Right lobe of liver (tissue), 6 donors: ENCODE results near the gene KRTAP10-10. TPM values are rescaled to one million over a fixed set of nuclear protein-coding genes. Genes with fewer than 3 reads are reported as not detected.

ENCODE experiments used
- ATAC-seq, 4 donors: fragments of 200-7000 bp; cut with Tn5 transposase; one replicate each; pipeline ENCODE4 v1.9.1; 2020; ENCODE audit warnings: mild to moderate bottlenecking in 4 of 4, moderate library complexity in 4 of 4
- DNase-seq, 3 donors: peaks; one replicate each; pipeline ENCODE4 v3.0.0-alpha.2; 2020
- H3K27ac ChIP-seq, 3 donors: fragments of 200-600 bp; one replicate each; pipeline ENCODE4 v1.8.0; 2022
- H3K27me3 ChIP-seq, 2 donors: fragments of 200-600 bp; one replicate each; pipeline ENCODE4 v1.8.0; 2022
- H3K36me3 ChIP-seq, 4 donors: fragments of 200-600 bp; sonication (generic) in 1 of 4; one replicate each; pipeline versions ENCODE4 v1.5.1 to v1.8.0; 2017 to 2022; ENCODE audit warnings: control low read depth in 1 of 4
- H3K4me1 ChIP-seq, 4 donors: fragments of 200-600 bp; sonication (generic) in 1 of 4; one replicate each; pipeline versions ENCODE4 v1.5.1 to v1.8.0; 2017 to 2022; ENCODE audit warnings: control low read depth in 1 of 4
- H3K4me3 ChIP-seq, 3 donors: fragments of 200-600 bp; one replicate each; pipeline ENCODE4 v1.8.0; 2022
- H3K9me3 ChIP-seq, 4 donors: fragments of 200-600 bp; sonication (generic) in 1 of 4; one replicate each; pipeline versions ENCODE4 v1.5.1 to v1.8.0; 2017 to 2022; ENCODE audit warnings: control low read depth in 1 of 4
- POLR2A ChIP-seq: fragments of 450-650 bp; IDR thresholded peaks from one replicate; pipeline ENCODE4 v1.6.1; 2017; ENCODE audit warnings: antibody characterized with exemption, mild to moderate bottlenecking
- WGBS: methylation state at CpG from one replicate; pipeline ENCODE4 v1.1.6; 2018; ENCODE audit warnings: low coverage, low lambda C conversion rate; ENCODE audit not compliant: insufficient coverage; ENCODE audit errors: missing lambda C conversion rate; 5-methylcytosine and 5-hydroxymethylcytosine counted together
- intact Hi-C, 2 donors: fragments of 100-400 bp; cut with DNase I; formaldehyde crosslinking; loops; one replicate each; pipeline versions ENCODE4 v1.11.2 to v1.14.1; 2022
- total RNA-seq, 6 experiments: library from RNA; depleted of rRNA in 2 of 6; stranded (reverse); fragments of >200 nt in 2 of 6; fragmentation: NEBNext Ultra II Directional in 3 of 6; extraction: Animal tissue kit (Norgen Biotek cat#: 25700) in 3 of 6; gene quantifications; one replicate each; pipeline versions ENCODE4 v1.1.0 to v1.2.4, GENCODE V29; 2016 to 2023
- TF ChIP-seq, protein P1 (sequence below), 4 donors: fragments of 200-600 bp in 3 of 4; fragments of 450-650 bp in 1 of 4; IDR thresholded peaks; one replicate each; pipeline versions ENCODE4 v1.5.1 to v1.8.0; 2016 to 2022; ENCODE audit warnings: antibody characterized with exemption in 4 of 4, mild to moderate bottlenecking in 2 of 4
- donor health status: DM: no; HTN: yes; CAD: no.
- donor health status: DM: no; HTN: no; CAD: no.
- donor health status: DM: no; HTN: no; CAD: no.
- donor health status: DM: no; HTN: yes; CAD: no.
- donor health status: DM: no; HTN: yes; CAD: no.

The KRTAP10-10 gene
- total RNA-seq, 6 experiments from 2014 or later = not detected

DNA sequence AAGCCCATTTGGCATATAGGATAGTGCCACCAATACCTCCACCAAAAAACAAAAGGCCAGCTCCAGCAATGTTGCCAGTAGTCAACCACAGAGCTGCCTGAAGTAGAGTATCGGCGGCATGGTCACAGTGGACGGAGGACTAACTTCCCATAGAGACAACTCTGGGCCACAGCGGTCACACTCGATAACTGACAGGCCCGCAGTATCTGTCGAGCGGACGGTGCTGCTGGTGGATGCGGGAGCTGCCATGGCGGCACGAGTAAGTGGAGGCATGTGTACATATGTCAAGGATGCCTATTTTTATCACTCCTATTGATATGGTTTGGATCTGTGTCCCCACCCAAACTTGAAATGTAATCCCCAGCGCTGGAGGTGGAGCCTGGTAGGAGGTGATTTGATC is 40.7 kb downstream of the KRTAP10-10 start:
- no peak overlapping the region for H3K27ac ChIP-seq

DNA sequence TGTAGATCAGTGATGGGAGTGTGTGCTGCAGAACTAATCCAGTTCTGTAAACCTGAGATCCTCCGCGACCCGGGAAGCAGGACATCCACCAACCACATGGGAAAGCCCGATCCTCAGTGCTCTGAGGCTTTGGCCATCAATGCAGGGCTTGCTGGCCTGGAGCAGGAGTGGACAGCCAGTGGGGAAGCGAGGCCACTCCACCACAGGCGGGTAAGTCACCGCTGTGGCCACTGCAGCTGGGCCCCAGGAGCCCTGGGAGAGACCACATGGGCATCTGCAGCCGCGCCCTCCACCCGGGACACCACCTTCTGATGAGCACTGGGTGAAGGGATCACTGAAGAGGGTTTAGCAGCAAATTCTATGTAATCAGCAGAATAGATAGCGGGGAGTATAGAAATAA is 44.0 kb downstream of the KRTAP10-10 start:
- Histone ChIP-seq H3K36me3 (no peaks in the 10 kb centered on the region), H3K9me3 (no peaks in the 10 kb centered on the region), H3K4me3 (no peak overlapping the region), H3K27ac (no peak overlapping the region), H3K4me1 (no peaks in the 10 kb centered on the region), H3K27me3 (no peaks in the 10 kb centered on the region)
- 73% methylated on average over 4 of the region's 11 CpGs for WGBS
- DNase-seq (no peak), ATAC-seq (no peak)
- intact Hi-C loops = no loop called here
- no peak for TF ChIP-seq POLR2A
- TF ChIP-seq, protein P1, sequence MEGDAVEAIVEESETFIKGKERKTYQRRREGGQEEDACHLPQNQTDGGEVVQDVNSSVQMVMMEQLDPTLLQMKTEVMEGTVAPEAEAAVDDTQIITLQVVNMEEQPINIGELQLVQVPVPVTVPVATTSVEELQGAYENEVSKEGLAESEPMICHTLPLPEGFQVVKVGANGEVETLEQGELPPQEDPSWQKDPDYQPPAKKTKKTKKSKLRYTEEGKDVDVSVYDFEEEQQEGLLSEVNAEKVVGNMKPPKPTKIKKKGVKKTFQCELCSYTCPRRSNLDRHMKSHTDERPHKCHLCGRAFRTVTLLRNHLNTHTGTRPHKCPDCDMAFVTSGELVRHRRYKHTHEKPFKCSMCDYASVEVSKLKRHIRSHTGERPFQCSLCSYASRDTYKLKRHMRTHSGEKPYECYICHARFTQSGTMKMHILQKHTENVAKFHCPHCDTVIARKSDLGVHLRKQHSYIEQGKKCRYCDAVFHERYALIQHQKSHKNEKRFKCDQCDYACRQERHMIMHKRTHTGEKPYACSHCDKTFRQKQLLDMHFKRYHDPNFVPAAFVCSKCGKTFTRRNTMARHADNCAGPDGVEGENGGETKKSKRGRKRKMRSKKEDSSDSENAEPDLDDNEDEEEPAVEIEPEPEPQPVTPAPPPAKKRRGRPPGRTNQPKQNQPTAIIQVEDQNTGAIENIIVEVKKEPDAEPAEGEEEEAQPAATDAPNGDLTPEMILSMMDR (IDR thresholded peaks at IDR 0.05) = no peak

More for the DNA sequence above, 40.7 kb downstream of the KRTAP10-10 start:
- no peaks in the 10 kb centered on the region for H3K4me1 ChIP-seq
- no peaks in the 10 kb centered on the region for H3K36me3 ChIP-seq
- 91% methylated on average over 3 of the region's 13 CpGs for WGBS
- intact Hi-C loops = no loop called here
- DNase-seq (no peak), ATAC-seq (no peak)
- H3K4me3 ChIP-seq = no peak overlapping the region
- TF ChIP-seq POLR2A = no peak
- TF ChIP-seq, protein P1 (IDR thresholded peaks at IDR 0.05) = no peak
- H3K27me3 ChIP-seq = no peaks in the 10 kb centered on the region
- peaks cover 0 to 4% (median 0%) of the 10 kb centered on the region in 4 donors for H3K9me3 ChIP-seq

DNA sequence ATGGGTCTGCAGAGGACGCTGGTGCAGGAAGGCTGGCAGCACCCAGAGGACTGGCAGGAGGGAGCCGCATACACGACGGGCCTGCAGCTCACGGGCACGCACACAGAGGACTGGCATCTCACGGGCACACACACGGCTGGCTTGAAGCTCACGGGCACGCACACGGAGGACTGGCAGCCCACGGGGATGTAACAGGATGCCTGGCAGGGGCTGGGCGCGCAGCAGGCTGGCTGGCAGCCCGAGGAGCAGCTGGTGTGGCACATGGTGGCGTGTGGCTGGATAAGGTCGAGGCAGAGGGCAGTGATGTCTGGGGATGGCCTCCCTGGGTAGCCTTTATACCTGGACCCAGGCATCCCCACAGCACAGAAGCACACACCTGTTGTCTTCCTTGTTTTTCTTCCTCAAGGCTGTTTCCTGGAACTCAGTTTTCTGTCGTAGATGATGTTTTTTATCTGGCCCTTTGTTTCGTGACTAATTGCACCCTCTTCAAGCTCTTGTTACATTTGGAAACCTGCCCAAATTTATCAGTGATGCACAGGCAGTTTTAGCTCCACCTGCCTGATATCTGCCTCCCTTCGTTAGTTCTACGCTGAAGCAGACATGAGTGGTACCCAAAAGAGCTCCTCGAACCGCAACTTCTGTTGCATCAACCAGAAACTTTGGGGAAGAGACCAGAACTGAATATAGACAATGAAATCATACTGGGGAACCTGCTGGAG is 44.9 kb downstream of the KRTAP10-10 start, which contains the start of gene KRTAP12-1:
TSS of gene KRTAP12-1 (minus strand) at position 303 of the 719 bp plus-strand sequence. CDS start at position 263, 40 bp downstream.
- intact Hi-C loops = no loop called here
- no peak for ATAC-seq

DNA sequence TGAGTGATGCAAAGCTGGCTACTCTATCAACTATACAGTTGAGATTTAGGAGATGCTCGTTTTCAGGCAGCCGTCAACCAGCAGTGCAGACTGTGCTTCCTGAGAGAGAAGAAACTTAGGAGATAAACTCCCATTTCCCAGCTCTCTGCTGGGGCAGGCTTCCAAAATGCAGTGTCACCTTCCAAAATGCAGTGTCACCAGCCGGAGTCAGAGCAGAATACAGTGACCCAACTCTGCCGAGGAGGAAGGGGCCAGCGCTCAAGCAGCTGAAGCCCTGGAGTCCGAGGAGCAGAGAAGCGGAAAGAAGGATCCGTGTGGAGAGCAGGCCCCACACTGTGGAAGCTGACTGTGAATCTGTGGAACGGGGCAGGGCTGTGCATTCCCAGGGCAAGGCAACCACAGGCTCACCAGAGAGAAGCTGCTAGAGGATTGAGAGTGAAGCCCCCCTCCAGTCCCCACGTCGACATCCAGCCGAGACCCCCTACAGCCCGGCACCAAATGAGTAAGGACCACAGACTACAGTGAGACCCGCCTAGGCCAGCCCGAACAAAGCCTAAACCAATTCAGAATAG is 45.5 kb downstream of the KRTAP10-10 start:
- Histone ChIP-seq H3K27me3 (no peaks in the 10 kb centered on the region), H3K4me3 (no peak overlapping the region), H3K9me3 (no peaks in the 10 kb centered on the region), H3K36me3 (no peaks in the 10 kb centered on the region), H3K27ac (no peak overlapping the region), H3K4me1 (no peaks in the 10 kb centered on the region)
- no peak for DNase-seq
- intact Hi-C loops = no loop called here
- no peak for TF ChIP-seq POLR2A
- TF ChIP-seq, protein P1 (IDR thresholded peaks at IDR 0.05) = no peak
- WGBS = 35% methylated on average over 5 of the region's 15 CpGs
- no peak for ATAC-seq

More for the DNA sequence above, 44.9 kb downstream of the KRTAP10-10 start, which contains the start of gene KRTAP12-1:
- Histone ChIP-seq H3K27me3 (no peaks in the 10 kb centered on the region), H3K36me3 (no peaks in the 10 kb centered on the region), H3K4me1 (no peaks in the 10 kb centered on the region), H3K9me3 (no peaks in the 10 kb centered on the region), H3K4me3 (no peak within 1 kb of the TSS), H3K27ac (no peak within 1 kb of the TSS)
- WGBS = 56% methylated on average over 7 of the region's 23 CpGs
- no peak for DNase-seq
- TF ChIP-seq POLR2A = no peak
- TF ChIP-seq, protein P1 (IDR thresholded peaks at IDR 0.05) = no peak
